K562 (cell line): ENCODE measurements around the gene HSPA4L. TPM values are rescaled to one million over a fixed set of nuclear protein-coding genes. Genes with fewer than 3 reads are reported as not detected.
A peak's percentile ranks its signal among the peaks of the same experiment; 100 is the strongest.

Experiments
- ARID4B ChIP-seq: sonication (generic); formaldehyde crosslinking; IDR thresholded peaks from 2 replicates; pipeline ENCODE4 v1.8.0; 2022; ENCODE audit warnings: mild to moderate bottlenecking, missing genetic modification reagents
- CEBPG ChIP-seq, 3 experiments: fragments of 200-800 bp in 1 of 3; sonication (Bioruptor generic) in 1 of 3; sonication (generic) in 1 of 3; formaldehyde crosslinking in 1 of 3; IDR thresholded peaks in 2 of 3; conservative IDR thresholded peaks in 1 of 3; 2 replicates each; pipeline versions ENCODE4 v1.6.1 to v1.8.0; 2016 to 2022; ENCODE audit warnings: missing compliant biosample characterization in 2 of 3, missing genetic modification characterization in 2 of 3, mild to moderate bottlenecking in 1 of 3, missing genetic modification reagents in 1 of 3
- CHAMP1 ChIP-seq: fragments of 450-650 bp; IDR thresholded peaks from 2 replicates; pipeline ENCODE4 v1.6.1; 2016; ENCODE audit warnings: mild to moderate bottlenecking
- CHCHD3 ChIP-seq: fragments of 250-450 bp; sonication (Bioruptor Pico); IDR thresholded peaks from 2 replicates; pipeline ENCODE4 v2.1.2; 2022; ENCODE audit warnings: mild to moderate bottlenecking
- EGR1 ChIP-seq: fragments of 450-650 bp; conservative IDR thresholded peaks from 2 replicates; pipeline ENCODE4 v1.6.1; 2017; ENCODE audit warnings: mild to moderate bottlenecking
- HCFC1 ChIP-seq: IDR thresholded peaks from 2 replicates; pipeline ENCODE4 v1.6.1; 2012; ENCODE audit warnings: low read depth, low read length, improper control_type of control experiment
- HDAC3 ChIP-seq: fragments of 450-650 bp; IDR thresholded peaks from 2 replicates; pipeline ENCODE4 v1.6.1; 2018; ENCODE audit warnings: borderline replicate concordance, mild to moderate bottlenecking, moderate library complexity; ENCODE audit not compliant: partially characterized antibody
- KDM5B ChIP-seq: fragments of 200-600 bp; sonication (generic); IDR thresholded peaks from 2 replicates; pipeline ENCODE4 v1.6.1; 2012; ENCODE audit warnings: low read depth, mild to moderate bottlenecking, moderate library complexity, low read length, control low read depth, inconsistent platforms; ENCODE audit not compliant: insufficient replicate concordance
- MAX ChIP-seq: sonication (generic); formaldehyde crosslinking; IDR thresholded peaks from 2 replicates; pipeline ENCODE4 v1.9.0; 2022; ENCODE audit warnings: mild to moderate bottlenecking, missing genetic modification reagents
- PHF8 ChIP-seq: fragments of 200-600 bp; sonication (generic); IDR thresholded peaks from 2 replicates; pipeline ENCODE4 v1.6.1; 2012; ENCODE audit warnings: mixed run types, mild to moderate bottlenecking, inconsistent platforms, low read length, moderate library complexity, borderline replicate concordance
- POLR3G ChIP-seq: IDR thresholded peaks from 2 replicates; pipeline ENCODE4 v1.6.1; 2011; ENCODE audit not compliant: insufficient read length, insufficient replicate concordance; ENCODE audit errors: extremely low read depth
- RCOR1 ChIP-seq, 2 experiments: IDR thresholded peaks; 2 replicates each; pipeline ENCODE4 v1.6.1; 2012; ENCODE audit warnings: low read depth in 2 of 2, low read length in 2 of 2, borderline replicate concordance in 1 of 2, improper control_type of control experiment in 1 of 2
- TAF9B ChIP-seq: fragments of 450-650 bp; IDR thresholded peaks from 2 replicates; pipeline ENCODE4 v1.6.1; 2018; ENCODE audit warnings: mild to moderate bottlenecking; ENCODE audit not compliant: partially characterized antibody
- TEAD1 ChIP-seq, 2 experiments: fragments of 450-650 bp in 1 of 2; sonication (generic) in 1 of 2; formaldehyde crosslinking; IDR thresholded peaks; 2 replicates each; pipeline versions ENCODE4 v1.4.0 to v1.8.0; 2020 to 2022; ENCODE audit warnings: mild to moderate bottlenecking in 2 of 2, missing genetic modification reagents in 1 of 2
- ZC3H4 ChIP-seq: sonication (generic); formaldehyde crosslinking; IDR thresholded peaks from 2 replicates; pipeline ENCODE4 v1.9.0; 2021; ENCODE audit warnings: missing genetic modification reagents, borderline replicate concordance
- polyA plus RNA-seq, 8 experiments: library from polyadenylated mRNA; depleted of rRNA in 4 of 8; stranded (reverse) in 5 of 8; unstranded in 3 of 8; fragments of >200 nt; fragmentation: Nextera tagmentation in 2 of 8; fragmentation: Illumina TruSeq in 1 of 8; extraction: Ambion mirVana in 2 of 8; extraction: Trizol in 1 of 8; gene quantifications; 2 replicates each; pipeline versions ENCODE4 v1.2.1 to v1.2.3, GENCODE V29; 2011 to 2014; ENCODE audit warnings: inconsistent platforms in 1 of 8, missing spikeins in 1 of 8
- total RNA-seq, 7 experiments: library from RNA; depleted of rRNA in 6 of 7; stranded (reverse); fragments of >200 nt in 6 of 7; fragmentation: Illumina TruSeq in 2 of 7; extraction: Trizol in 2 of 7; gene quantifications; 2 replicates each; pipeline versions ENCODE4 v1.2.1 to v1.2.3, GENCODE V29; 2011 to 2021; ENCODE audit warnings: low replicate concordance in 1 of 7

Gene HSPA4L
- total and polyA plus RNA-seq, 9 of the 15 experiments (the other 6 are each of a cell fraction or from before 2014, with no cell fraction given), result 12.3 to 37.0 (median 21.7) TPM

GRCh38 chr4:127782275-127783025 lies at the start of gene HSPA4L (continued):
- TF ChIP-seq POLR3G (no peak), RCOR1 (IDR thresholded peaks at IDR 0.05; ENCODE audit: borderline replicate concordance in 1 of 2, low read depth in 2 of 2, low read length in 2 of 2) (peak in 1 of 2 experiments; percentile 2; a peak in 1 of 4 replicates), TEAD1 (CRISPR knock-in tag; IDR thresholded peaks at IDR 0.05) (peak in 1 of 2 experiments; percentile 15; a peak in 1 of 4 replicates), KDM5B (peak; percentile 84), HDAC3 (no peak), EGR1 (no peak), PHF8 (peak; percentile 81; the same call in 1 of the 2 replicates), TAF9B (peak; percentile 36), CHCHD3 (CRISPR knock-in tag) (no peak), HCFC1 (no peak), ZC3H4 (peak; percentile 64; the same call in 1 of the 2 replicates), MAX (peak; percentile 39; the same call in 1 of the 2 replicates), CHAMP1 (no peak), ARID4B (CRISPR knock-in tag) (peak; percentile 67), CEBPG (CRISPR knock-in tag; IDR thresholded peaks at IDR 0.05) (peak; percentile 19; the same call in 1 of the 2 replicates), CEBPG (tag; conservative IDR thresholded peaks at IDR 0.05 in 1 of 2, IDR thresholded peaks at IDR 0.05 in 1 of 2) (no peak)
